Measurements from ENCODE around the gene RPN2. TPM values are rescaled to one million over a fixed set of nuclear protein-coding genes. Genes with fewer than 3 reads are reported as not detected.

RPN2 gene
- total and polyA plus RNA-seq, 2 of the 13 experiments (the other 11 are each of a cell fraction or from before 2014, with no cell fraction given) = 587 to 1,818 TPM

GRCh38 chr20:37225146-37225545, 46.0 kb downstream of the RPN2 start:
- Histone ChIP-seq H3K27ac (ENCODE audit: extremely low read length, insufficient read depth, low read length) (no peak overlapping the region), H3K4me2 (ENCODE audit: low read depth, low read length) (no peak overlapping the region), H3K9ac (ENCODE audit: insufficient read depth, low read depth, low read length) (no peak overlapping the region), H2AFZ (ENCODE audit: low read length) (no peak overlapping the region), H3K9me3 (ENCODE audit: low read length) (no peaks in the 10 kb centered on the region), H3K79me2 (ENCODE audit: insufficient read depth, low read length) (peaks cover 8% of the 10 kb centered on the region), H3K27me3 (ENCODE audit: control insufficient read depth in 1 of 2, insufficient read depth in 2 of 2, low read length in 2 of 2) (no peaks in the 10 kb centered on the region), H3K4me3 (replicated peaks in 1 of 3; ENCODE audit: insufficient read depth in 1 of 3, low read depth in 2 of 3, low read length in 3 of 3) (no peak overlapping the region), H3K4me1 (ENCODE audit: insufficient read depth, low read length) (peaks cover 6% of the 10 kb centered on the region), H4K20me1 (ENCODE audit: insufficient read depth, low read length) (peaks cover 11% of the 10 kb centered on the region), H3K36me3 (replicated peaks in 1 of 2; ENCODE audit: control insufficient read depth in 1 of 2, insufficient read depth in 2 of 2, low read length in 2 of 2) (peaks cover 68 to 95% of the 10 kb centered on the region in 2 experiments)
- in situ Hi-C loops (cut with HindIII; ENCODE audit: extremely low pct_ligation_motif_present, low pct_unique_long_range_greater_than_20kb) (no loop called here), intact Hi-C loops (cut with micrococcal nuclease; ENCODE audit: unreplicated experiment) (no loop called here)
- FAIRE-seq = no peak
- ATAC-seq = no peak
- POLR2A ChIA-PET = no interaction called here
- no peak for TF ChIP-seq PBX2 (CRISPR knock-in tag; IDR thresholded peaks at IDR 0.05)
- TF ChIP-seq ZNF839 (CRISPR knock-in tag; IDR thresholded peaks at IDR 0.05; ENCODE audit: borderline replicate concordance) = no peak
- TF ChIP-seq RFXANK (CRISPR knock-in tag; IDR thresholded peaks at IDR 0.05) = no peak
- no peak for TF ChIP-seq SAFB2 (CRISPR knock-in tag; IDR thresholded peaks at IDR 0.05; ENCODE audit: borderline replicate concordance, low read depth)
- no peak for TF ChIP-seq NR2F1 (CRISPR knock-in tag; IDR thresholded peaks at IDR 0.05)
- no peak for TF ChIP-seq ZNF18 (CRISPR knock-in tag; IDR thresholded peaks at IDR 0.05; ENCODE audit: insufficient replicate concordance)
- TF ChIP-seq KIAA2018 (CRISPR knock-in tag; IDR thresholded peaks at IDR 0.05; ENCODE audit: borderline replicate concordance) = no peak
- CTCF ChIA-PET (ENCODE audit: low intra/inter-chr PET ratio, low total read pairs) = no interaction called here
- DNase-seq (ENCODE audit: low spot score) = no peak
- 99% methylated on average over 5 of the region's 5 CpGs for WGBS (ENCODE audit: low lambda C conversion rate)
- no TSS peak for BruUV-seq (replicated peaks)

All from HepG2 (cell line).